H9 (cell line): ENCODE results near the gene DNAJC17. TPM values are rescaled to one million over a fixed set of nuclear protein-coding genes. Genes with fewer than 3 reads are reported as not detected.

ENCODE experiments used
- DNase-seq: peaks from one replicate; pipeline ENCODE4 v3.0.0-alpha.2; 2017
- H2AFZ ChIP-seq: one replicate; pipeline ENCODE4 v1.6.1; 2013; ENCODE audit warnings: mild to moderate bottlenecking, low read length, control low read depth, moderate library complexity
- H2AK5ac ChIP-seq: 2 replicates; pipeline ENCODE4 v1.6.1; 2013; ENCODE audit warnings: low read length, control low read depth, mixed read lengths; ENCODE audit not compliant: insufficient read length
- H2BK120ac ChIP-seq: one replicate; pipeline ENCODE4 v1.6.1; 2013; ENCODE audit warnings: low read depth, mild to moderate bottlenecking, low read length, control low read depth, inconsistent platforms; ENCODE audit not compliant: poor library complexity, severe bottlenecking
- H2BK12ac ChIP-seq: 2 replicates; pipeline ENCODE4 v1.6.1; 2013; ENCODE audit warnings: low read length, control low read depth, mixed read lengths, low read depth; ENCODE audit not compliant: insufficient read length
- H2BK15ac ChIP-seq: 2 replicates; pipeline ENCODE4 v1.6.1; 2013; ENCODE audit warnings: low read depth, low read length, control low read depth
- H2BK20ac ChIP-seq: one replicate; pipeline ENCODE4 v1.6.1; 2013; ENCODE audit warnings: low read depth, mild to moderate bottlenecking, low read length, control low read depth, inconsistent platforms; ENCODE audit not compliant: poor library complexity, severe bottlenecking
- H2BK5ac ChIP-seq: 2 replicates; pipeline ENCODE4 v1.6.1; 2013; ENCODE audit warnings: low read length, control low read depth, mixed read lengths; ENCODE audit not compliant: insufficient read length
- H3K14ac ChIP-seq: 2 replicates; pipeline ENCODE4 v1.6.1; 2013; ENCODE audit warnings: low read length, control low read depth; ENCODE audit not compliant: insufficient read depth
- H3K18ac ChIP-seq: 2 replicates; pipeline ENCODE4 v1.6.1; 2013; ENCODE audit warnings: low read depth, mild to moderate bottlenecking, mixed read lengths, low read length, control low read depth; ENCODE audit not compliant: insufficient read length
- H3K23ac ChIP-seq: 2 replicates; pipeline ENCODE4 v1.6.1; 2013; ENCODE audit warnings: low read length, control low read depth, mixed read lengths, low read depth; ENCODE audit not compliant: insufficient read length
- H3K23me2 ChIP-seq: 2 replicates; pipeline ENCODE4 v1.6.1; 2013; ENCODE audit warnings: low read depth, mild to moderate bottlenecking, mixed read lengths, low read length, control low read depth; ENCODE audit not compliant: insufficient read length, poor library complexity, severe bottlenecking
- H3K27ac ChIP-seq: 2 replicates; pipeline ENCODE4 v1.5.1; 2013; ENCODE audit warnings: low read length, control low read depth, mixed read lengths, low read depth; ENCODE audit not compliant: insufficient read length
- H3K27me3 ChIP-seq: 2 replicates; pipeline ENCODE4 v1.6.1; 2013; ENCODE audit warnings: low read length, control low read depth, inconsistent platforms; ENCODE audit not compliant: insufficient read depth
- H3K4ac ChIP-seq: 2 replicates; pipeline ENCODE4 v1.6.1; 2013; ENCODE audit warnings: low read depth, mild to moderate bottlenecking, control low read depth, inconsistent platforms, low read length, moderate library complexity
- H3K4me1 ChIP-seq: 2 replicates; pipeline ENCODE4 v1.6.1; 2013; ENCODE audit warnings: low read length, control low read depth, inconsistent platforms; ENCODE audit not compliant: insufficient read depth
- H3K4me2 ChIP-seq: 2 replicates; pipeline ENCODE4 v1.6.1; 2013; ENCODE audit warnings: low read length, control low read depth, mixed read lengths; ENCODE audit not compliant: insufficient read length, insufficient read depth
- H3K56ac ChIP-seq: 2 replicates; pipeline ENCODE4 v1.6.1; 2013; ENCODE audit warnings: low read depth, mild to moderate bottlenecking, mixed read lengths, low read length, control low read depth; ENCODE audit not compliant: insufficient read length
- H3K79me1 ChIP-seq: 2 replicates; pipeline ENCODE4 v1.6.1; 2013; ENCODE audit warnings: low read depth, mild to moderate bottlenecking, moderate library complexity, low read length, control low read depth, inconsistent platforms; ENCODE audit not compliant: insufficient read depth, poor library complexity, severe bottlenecking
- H3K79me2 ChIP-seq: 2 replicates; pipeline ENCODE4 v1.6.1; 2013; ENCODE audit warnings: low read length, control low read depth, inconsistent platforms; ENCODE audit not compliant: insufficient read depth
- H3K9ac ChIP-seq: 2 replicates; pipeline ENCODE4 v1.6.1; 2013; ENCODE audit warnings: low read length, control low read depth, mixed read lengths; ENCODE audit not compliant: insufficient read length; ENCODE audit errors: extremely low read depth
- H3K9me3 ChIP-seq: one replicate; pipeline ENCODE4 v1.6.1; 2013; ENCODE audit warnings: low read depth, low read length, inconsistent platforms; ENCODE audit not compliant: control insufficient read depth
- H3T11ph ChIP-seq: one replicate; pipeline ENCODE4 v1.6.1; 2013; ENCODE audit warnings: mild to moderate bottlenecking, low read length, control low read depth, inconsistent platforms
- H4K20me1 ChIP-seq: one replicate; pipeline ENCODE4 v1.6.1; 2013; ENCODE audit not compliant: control insufficient read depth, insufficient read length, insufficient read depth
- H4K5ac ChIP-seq: 2 replicates; pipeline ENCODE4 v1.6.1; 2013; ENCODE audit warnings: low read depth, mild to moderate bottlenecking, mixed read lengths, low read length, control low read depth; ENCODE audit not compliant: insufficient read length
- H4K8ac ChIP-seq: replicated peaks from 2 replicates; pipeline ENCODE4 v1.6.1; 2013; ENCODE audit warnings: low read length, control low read depth, mixed read lengths, low read depth; ENCODE audit not compliant: insufficient read length
- H4K91ac ChIP-seq: 2 replicates; pipeline ENCODE4 v1.6.1; 2013; ENCODE audit warnings: low read depth, mild to moderate bottlenecking, moderate library complexity, mixed read lengths, low read length, control low read depth; ENCODE audit not compliant: insufficient read length
- H3K27ac Mint-ChIP-seq, 3 experiments: 2 replicates in 2 of 3; 3 replicates in 1 of 3; pipeline ENCODE4 v1.8.0; 2020 to 2021; ENCODE audit warnings: mixed read lengths in 3 of 3, mild to moderate bottlenecking in 1 of 3, moderate library complexity in 1 of 3
- H3K27me3 Mint-ChIP-seq: 2 replicates; pipeline ENCODE4 v1.8.0; 2021; ENCODE audit warnings: low read depth, mild to moderate bottlenecking, moderate library complexity, mixed read lengths
- H3K36me3 Mint-ChIP-seq, 3 experiments: 2 replicates in 2 of 3; 3 replicates in 1 of 3; pipeline ENCODE4 v1.8.0; 2020 to 2021; ENCODE audit warnings: low read depth in 3 of 3, mixed read lengths in 3 of 3; ENCODE audit not compliant: insufficient read depth in 1 of 3
- H3K4me1 Mint-ChIP-seq, 2 experiments: 2 replicates each; pipeline ENCODE4 v1.8.0; 2020; ENCODE audit warnings: mixed read lengths in 2 of 2
- H3K4me3 Mint-ChIP-seq, 2 experiments: 2 replicates in 1 of 2; 3 replicates in 1 of 2; pipeline ENCODE4 v1.8.0; 2020 to 2021; ENCODE audit warnings: mild to moderate bottlenecking in 2 of 2, mixed read lengths in 2 of 2, moderate library complexity in 1 of 2
- H3K9me3 Mint-ChIP-seq, 2 experiments: 2 replicates in 1 of 2; 3 replicates in 1 of 2; pipeline ENCODE4 v1.8.0; 2020; ENCODE audit warnings: mild to moderate bottlenecking in 2 of 2, mixed read lengths in 2 of 2, moderate library complexity in 1 of 2
- CTCF ChIP-seq: fragments of 200-600 bp; sonication (generic); conservative IDR thresholded peaks from 3 replicates; pipeline ENCODE4 v1.8.0; 2021; ENCODE audit warnings: antibody characterized with exemption, mild to moderate bottlenecking
- WGBS: extraction: QIAGEN DNeasy Blood & Tissue Kit; methylation state at CpG from one replicate; pipeline ENCODE4 v1.1.7; 2013; ENCODE audit warnings: missing lambda C conversion rate, low lambda C conversion rate, mixed read lengths; ENCODE audit not compliant: insufficient read length; ENCODE audit errors: extremely low coverage; 5-methylcytosine and 5-hydroxymethylcytosine counted together
- total RNA-seq: library from RNA; stranded (reverse); gene quantifications from 2 replicates; pipeline ENCODE4 v1.2.1, GENCODE V29; 2021

The DNAJC17 gene
- total RNA-seq, 1 experiment from 2014 or later, result 38.3 TPM

- H2BK120ac ChIP-seq, result no peak overlapping the region
- H3T11ph ChIP-seq, result no peak overlapping the region
- no peak overlapping the region for H3K4me2 ChIP-seq
- no peak overlapping the region for H2BK12ac ChIP-seq
- Mint-ChIP-seq H3K4me1 (peaks cover 2 to 9% of the 10 kb centered on the region in 2 experiments; a peak in 3 of 4 replicates), H3K27me3 (no peaks in the 10 kb centered on the region), H3K4me3 (no peak overlapping the region), H3K27ac (peak overlapping the region in 2 of 3 experiments; percentile 27 to 51; a peak in 1 of 7 replicates), H3K9me3 (no peaks in the 10 kb centered on the region), H3K36me3 (peaks cover 5 to 34% (median 26%) of the 10 kb centered on the region in 3 experiments; a peak in 5 of 7 replicates)
- no CpG with 5 or more reads among the region's 3 CpGs for whole genome bisulfite sequencing
- TF ChIP-seq CTCF, result no peak
- H3K9me3 ChIP-seq, result no peaks in the 10 kb centered on the region
- no peak overlapping the region for H3K9ac ChIP-seq
- no peak overlapping the region for H3K27ac ChIP-seq
- H2AK5ac ChIP-seq, result no peak overlapping the region
- DNase-seq, result no peak
- H4K8ac ChIP-seq, result no peak overlapping the region
- no peaks in the 10 kb centered on the region for H3K4me1 ChIP-seq
- no peak overlapping the region for H3K18ac ChIP-seq
- H2BK20ac ChIP-seq, result no peak overlapping the region
- no peaks in the 10 kb centered on the region for H3K79me2 ChIP-seq
- H3K14ac ChIP-seq, result no peak overlapping the region
- H2BK15ac ChIP-seq, result no peak overlapping the region
- H3K4ac ChIP-seq, result no peak overlapping the region
- H3K27me3 ChIP-seq, result no peaks in the 10 kb centered on the region
- H3K23me2 ChIP-seq, result no peaks in the 10 kb centered on the region
- H2AFZ ChIP-seq, result no peak overlapping the region
- no peak overlapping the region for H4K91ac ChIP-seq
- no peaks in the 10 kb centered on the region for H4K20me1 ChIP-seq
- no peak overlapping the region for H3K23ac ChIP-seq
- H2BK5ac ChIP-seq, result no peak overlapping the region
- H3K56ac ChIP-seq, result no peak overlapping the region
- H3K79me1 ChIP-seq, result no peaks in the 10 kb centered on the region
- H4K5ac ChIP-seq, result no peak overlapping the region
Observed at GRCh38 chr15:40746916-40747418, 60.3 kb downstream of the DNAJC17 start.
